Activated T-cell treated with anti-CD3 and anti-CD28 coated beads for 24 hours (primary cell): ENCODE results near the gene FAM110A.
A peak's percentile ranks its signal among the peaks of the same experiment; 100 is the strongest.
"Not testable (repeated sequence)": the region's sequence is repeated elsewhere in the genome, so short reads cannot be mapped to it uniquely, and the experiment has no call there.

Experiments
- DNase-seq: peaks from one replicate; pipeline ENCODE4 v3.0.0-alpha.2; 2020; ENCODE audit warnings: low read depth

Gene FAM110A

GRCh38 chr20:844473-845225, 11.1 kb downstream of the FAM110A start:
- DNase-seq = peak; percentile 84

- DNase-seq = no peak
Observed at GRCh38 chr20:845226-845868, 11.8 kb downstream of the FAM110A start.

DNA sequence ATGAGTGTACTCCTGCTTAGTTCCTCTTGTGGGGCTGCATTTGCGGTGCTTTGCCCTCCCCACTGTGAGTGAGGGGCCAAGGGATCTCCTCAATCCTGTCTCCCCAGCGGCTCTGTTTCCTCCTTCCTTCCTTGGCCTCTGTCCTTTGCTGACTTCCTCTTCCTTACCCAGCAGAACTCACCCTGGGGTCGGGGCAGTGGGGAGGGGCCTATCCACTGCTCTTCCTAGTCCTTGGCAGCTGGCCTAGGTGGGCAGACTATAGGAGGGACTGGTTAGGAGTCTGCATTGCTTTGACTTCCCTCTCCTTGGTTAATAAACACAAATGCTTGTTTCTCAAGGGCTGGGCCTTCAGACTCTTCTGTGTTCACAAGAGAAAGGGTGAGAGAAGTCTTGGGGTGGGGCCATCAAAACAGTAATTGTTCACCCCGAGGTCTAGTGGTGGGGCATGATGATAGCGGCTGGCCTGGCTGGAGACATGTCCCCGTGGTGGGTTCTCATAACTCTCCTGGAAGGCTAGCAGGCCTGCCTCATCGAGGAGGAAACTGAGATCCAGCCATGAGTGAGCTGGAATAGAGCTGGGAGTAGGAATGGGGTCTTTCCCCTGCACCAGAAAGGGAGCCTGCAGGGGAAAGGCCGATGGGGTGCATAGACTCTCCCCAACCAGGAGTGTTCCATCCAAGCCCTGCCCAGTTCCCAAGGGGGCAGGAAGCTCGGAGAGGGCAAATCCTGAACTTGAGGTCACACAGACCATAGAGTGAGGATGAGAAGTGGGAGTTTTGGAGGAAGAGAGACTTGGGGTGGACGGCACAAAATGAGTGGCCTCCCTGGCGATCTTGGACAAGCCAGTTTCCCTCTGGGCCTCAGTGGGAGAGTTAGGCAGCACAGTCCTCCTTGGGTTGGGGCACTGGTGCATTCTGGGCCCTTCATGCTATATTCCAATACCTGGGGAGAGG, 12.7 kb downstream of the FAM110A start:
- no peak for DNase-seq

DNA sequence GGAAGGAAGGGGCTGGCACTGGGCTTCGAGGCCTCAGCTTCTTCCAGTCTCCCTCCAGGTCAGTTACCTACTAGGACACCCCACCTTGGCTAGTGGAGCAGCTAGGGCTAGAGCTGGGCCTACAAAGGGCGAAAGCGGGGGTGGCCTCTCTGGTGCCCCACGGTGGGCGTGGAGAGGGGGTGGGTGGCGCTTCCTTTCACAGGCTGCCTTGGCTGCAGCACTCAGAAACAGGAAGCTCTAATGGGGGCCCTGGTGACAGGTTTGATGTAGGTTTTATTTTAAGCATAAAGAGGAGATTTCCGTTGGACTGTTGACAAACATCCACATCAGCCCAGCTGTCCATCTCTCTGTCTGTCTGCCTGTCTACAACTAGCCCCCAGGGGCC, 13.4 kb downstream of the FAM110A start:
- peak; percentile 39 for DNase-seq

- DNase-seq = no peak
Observed at GRCh38 chr20:848193-848592, 14.7 kb downstream of the FAM110A start.

DNA sequence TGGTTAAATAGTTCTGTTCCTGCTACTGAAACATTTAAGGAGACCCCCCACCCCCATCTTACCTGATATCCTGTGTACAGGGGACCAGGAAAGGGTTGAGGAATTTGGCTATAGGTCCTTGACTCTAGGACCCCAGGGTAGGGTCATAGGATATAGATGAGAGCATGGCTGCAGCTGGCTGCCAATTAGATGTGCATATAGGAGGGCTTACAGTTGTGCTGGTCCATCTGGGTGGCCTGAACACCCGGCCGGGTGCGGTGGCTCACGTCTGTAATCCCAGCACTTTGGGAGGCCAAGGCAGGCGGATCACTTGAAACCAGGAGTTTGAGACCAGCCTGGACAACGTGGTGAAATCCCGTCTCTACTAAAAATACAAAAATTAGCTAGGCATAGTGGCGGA, 15.2 kb downstream of the FAM110A start:
- not testable (repeated sequence) for DNase-seq

DNA sequence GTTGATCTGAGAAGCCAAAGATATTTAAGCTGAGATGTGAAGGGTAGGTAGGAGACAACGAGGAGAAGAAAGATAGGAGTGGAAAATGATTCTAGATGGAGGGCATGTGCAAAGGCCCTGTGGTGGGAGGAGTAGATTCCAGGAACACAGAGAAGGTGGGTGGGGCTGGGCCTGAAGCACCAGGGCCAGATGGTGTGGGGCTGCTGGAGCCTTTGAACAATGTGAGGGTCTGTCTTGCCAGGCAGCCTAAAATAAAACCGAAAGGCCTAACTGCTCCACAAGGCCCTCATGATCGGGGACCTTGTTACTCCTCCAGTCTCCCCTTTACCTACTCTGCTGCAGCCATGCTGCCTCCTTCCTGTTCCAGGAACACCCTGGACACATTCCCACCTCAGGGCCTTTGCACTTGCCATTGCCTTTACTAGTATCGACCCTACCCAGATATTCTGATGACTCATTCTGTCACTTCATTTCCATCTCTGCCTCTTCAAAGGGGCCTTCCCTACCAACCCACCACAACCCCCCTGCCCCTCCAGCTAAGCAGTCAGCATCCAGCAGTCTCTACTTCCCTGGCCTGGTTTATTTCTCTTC, 20.0 kb downstream of the FAM110A start:
- DNase-seq = no peak

DNA sequence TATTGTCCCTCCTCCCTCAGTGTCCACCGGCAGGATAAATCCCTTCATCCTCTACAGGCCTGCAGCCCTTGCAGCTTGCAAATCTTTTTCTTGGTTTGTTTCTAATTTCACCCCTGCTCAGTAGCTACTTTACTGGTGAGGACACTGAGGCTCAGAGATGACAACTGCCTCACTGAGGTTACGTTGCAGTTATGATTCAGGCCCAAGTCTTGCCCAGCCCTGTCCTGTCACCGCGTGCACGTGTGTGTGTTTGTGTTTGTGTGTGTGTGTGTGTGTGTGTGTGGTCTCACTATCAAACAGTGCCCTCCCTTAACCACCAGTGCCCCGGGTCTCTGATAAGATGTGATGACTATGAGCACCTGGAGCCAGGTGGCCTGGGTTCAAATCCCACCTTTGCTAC, 21.1 kb downstream of the FAM110A start:
- DNase-seq = no peak

GRCh38 chr20:855466-856360, 22.2 kb downstream of the FAM110A start:
- DNase-seq = no peak

DNA sequence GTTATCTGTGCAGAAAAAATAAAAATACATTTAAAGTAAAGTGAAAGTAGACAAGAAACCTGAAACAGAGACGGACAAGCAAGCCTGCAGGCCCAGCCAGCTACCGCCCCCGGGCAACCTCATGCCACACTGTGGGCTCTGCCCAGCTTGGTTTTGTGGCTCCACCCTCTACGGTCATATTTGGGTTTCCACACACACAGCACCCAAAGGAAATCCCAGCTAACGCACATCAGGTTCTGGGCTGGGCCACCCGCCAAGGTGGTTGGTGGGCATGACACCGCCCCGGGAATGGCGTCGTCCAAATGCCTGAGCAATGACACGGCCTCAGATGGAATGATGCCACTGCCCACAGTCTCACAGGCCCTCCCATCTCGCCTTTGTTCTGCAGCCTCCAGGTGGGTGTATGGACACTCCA, 22.9 kb downstream of the FAM110A start:
- no peak for DNase-seq

GRCh38 chr20:858011-858410, 24.5 kb downstream of the FAM110A start:
- no peak for DNase-seq

DNA sequence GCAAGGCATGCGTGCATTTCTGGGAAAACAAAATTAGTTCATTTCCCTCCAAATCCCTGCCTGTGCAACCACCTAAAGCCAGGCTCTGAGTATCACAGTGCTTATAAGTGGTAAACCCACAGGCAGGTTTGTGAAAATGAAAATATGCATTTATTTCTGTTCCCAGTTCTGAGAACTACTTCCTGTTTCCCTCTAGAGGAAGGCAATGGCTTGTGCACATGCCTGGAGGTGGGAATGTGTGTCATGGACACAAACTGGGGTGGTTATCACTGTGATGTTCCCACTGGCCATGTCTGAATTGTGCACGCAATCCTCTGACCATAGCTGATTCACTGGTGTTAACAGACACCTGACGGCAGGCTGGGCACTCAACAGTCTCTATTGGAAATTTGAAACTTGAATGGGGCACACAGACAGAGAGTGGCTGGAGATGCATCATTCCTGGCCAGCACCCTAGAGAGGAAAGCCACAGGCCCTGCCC, 26.3 kb downstream of the FAM110A start:
- no peak for DNase-seq

DNA sequence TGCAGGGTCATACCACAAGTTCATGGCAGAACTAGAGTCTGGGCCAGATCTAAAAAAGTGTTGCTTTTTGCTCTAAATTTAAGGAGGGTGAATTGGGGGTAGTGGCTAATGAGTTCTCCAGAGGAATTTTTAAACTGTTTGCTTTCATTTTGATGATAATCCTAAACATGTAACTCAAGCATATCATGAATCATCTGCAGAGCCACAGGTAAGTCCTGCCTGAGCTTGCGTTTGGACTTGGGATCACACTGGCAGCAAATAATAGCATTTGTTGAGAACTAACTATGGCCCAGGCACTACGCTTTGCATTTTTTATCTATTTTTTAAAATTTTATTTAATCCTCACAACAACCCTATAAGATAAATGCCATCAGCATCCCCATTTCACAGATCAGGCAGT, 27.4 kb downstream of the FAM110A start:
- DNase-seq = no peak

DNA sequence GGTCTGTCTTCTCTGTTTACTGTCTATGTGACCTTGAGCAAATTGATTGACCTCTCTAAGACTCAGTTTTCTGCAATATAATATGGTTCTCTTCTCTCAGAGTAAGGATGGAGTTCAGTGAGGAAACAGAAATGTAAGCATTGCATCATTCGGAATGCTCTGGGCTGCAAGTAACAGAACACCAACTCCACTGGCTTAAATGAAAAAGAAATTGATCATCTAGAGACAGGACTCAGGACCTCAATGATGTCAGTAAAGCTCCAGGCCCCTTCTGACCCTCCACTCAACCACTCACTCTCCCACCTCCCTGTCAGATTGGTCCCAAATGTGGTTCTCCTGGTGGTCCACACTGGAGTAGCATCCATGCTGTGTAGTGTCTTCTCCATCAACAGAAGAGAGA, 31.9 kb downstream of the FAM110A start:
- DNase-seq = no peak

- DNase-seq = no peak
Observed at GRCh38 chr20:868279-868678, 34.8 kb downstream of the FAM110A start.

DNA sequence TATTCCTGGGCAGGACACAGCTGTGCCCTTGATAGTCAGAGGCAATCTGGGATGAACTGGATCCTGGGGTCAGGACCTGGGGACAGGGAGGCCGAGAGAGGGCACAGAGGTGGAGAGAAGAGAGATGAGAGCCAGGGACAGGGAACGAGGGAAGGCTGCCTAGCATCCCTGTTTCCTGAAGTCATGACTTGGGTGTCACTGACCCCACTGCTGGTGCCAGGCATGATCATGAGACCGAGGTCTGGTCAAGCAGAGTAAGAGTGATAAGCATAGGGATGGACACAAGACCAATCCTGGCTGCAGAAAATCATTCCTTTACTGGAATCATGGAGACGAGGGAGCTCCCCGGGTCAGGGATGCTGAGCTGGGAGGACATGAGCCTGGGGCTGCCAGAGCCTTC, 36.1 kb downstream of the FAM110A start:
- no peak for DNase-seq

DNA sequence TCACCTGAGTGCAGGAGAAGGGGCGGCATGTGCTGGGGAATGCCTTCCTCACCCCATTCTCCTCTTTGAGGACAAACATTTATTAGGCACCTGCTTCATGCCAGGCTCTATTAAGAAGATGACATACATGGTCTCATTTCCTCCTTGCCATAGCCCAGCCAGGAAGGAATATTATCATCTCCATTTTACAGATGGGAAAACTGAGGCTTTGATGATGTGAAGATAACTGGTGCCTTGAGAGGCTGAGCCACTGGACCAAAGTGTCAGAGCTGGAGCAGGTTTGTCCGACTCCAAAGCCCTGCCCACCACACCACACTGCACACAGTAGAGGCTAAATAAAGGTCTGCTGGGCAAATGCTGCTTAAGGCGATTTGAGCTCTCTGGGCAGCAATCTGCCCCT, 37.2 kb downstream of the FAM110A start:
- no peak for DNase-seq

DNA sequence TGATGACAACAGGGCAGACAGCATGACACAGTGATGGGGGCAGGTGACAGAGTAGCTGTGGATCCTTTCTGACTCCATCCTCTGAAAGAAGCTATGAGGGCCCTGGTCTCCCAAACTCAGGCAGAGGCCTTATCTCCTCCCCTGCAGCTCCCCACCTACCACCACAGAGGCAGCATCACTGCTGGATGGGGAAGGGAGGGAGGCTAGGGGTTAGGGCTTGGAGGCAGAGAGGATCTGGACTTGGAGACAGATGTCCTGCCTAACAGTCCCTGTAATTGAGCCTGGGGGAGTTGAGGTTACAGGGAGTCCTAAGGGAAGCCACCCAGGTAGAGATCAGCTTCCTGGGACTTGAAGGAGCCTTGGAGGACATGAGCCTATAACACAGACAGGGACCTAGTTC, 37.9 kb downstream of the FAM110A start:
- no peak for DNase-seq

DNA sequence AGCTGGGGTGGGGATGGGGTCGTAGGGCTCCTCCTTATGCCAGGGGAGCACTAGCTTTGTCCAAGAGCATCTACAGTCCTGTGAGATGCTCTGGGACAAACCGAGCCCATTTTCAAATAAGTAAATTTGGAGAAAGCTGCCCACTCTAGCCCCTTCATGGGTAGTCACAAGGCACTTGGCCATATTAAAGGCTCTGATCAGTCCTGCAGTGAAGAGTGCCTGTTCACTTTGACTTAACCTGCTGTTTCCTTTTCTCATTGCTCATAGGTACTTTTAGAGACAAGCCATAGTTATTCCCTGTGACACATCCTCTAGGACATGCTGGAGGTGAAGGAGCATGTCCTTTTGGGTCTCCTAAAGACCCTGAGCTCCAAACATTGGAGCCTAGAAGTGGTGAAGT, 38.4 kb downstream of the FAM110A start:
- DNase-seq = no peak

DNA sequence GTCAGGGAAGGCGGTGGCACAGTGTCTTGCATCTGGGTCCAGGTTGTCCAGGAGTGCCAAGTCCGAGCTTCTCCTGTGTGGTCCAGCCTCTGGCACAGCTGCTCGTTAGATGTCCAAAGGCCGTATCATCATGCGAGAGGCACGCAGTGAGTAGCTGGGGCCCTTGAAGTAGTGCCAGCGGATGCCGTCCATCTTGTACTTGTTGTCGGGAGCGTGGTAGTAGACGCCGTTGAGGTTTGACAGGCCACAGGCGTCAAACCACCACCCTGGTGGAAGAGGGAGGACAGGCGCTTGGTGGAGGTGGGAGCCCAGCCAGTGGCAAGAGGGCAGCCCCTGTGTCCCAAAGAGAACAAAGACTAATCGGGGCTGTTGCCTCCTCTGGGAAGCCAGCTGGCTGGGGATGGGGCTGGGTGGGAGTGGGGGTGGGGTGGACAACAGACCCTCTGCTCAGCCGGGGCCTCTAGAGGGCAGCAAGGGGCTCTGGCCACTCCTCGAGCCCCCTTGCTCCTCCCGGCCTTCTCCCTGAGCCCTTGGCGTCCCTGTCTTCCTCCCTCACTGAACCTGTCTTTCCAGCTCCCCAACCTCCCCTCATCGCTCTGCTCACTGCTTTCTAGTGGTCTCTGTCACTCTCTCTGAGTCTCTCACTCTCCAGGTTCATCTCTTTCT, 39.5 kb downstream of the FAM110A start:
- DNase-seq = no peak
